A549 (cell line): Measurements from ENCODE around the gene PAIP1. TPM values are rescaled to one million over a fixed set of nuclear protein-coding genes. Genes with fewer than 3 reads are reported as not detected.
A peak's percentile ranks its signal among the peaks of the same experiment; 100 is the strongest.

Source experiments
- BCL3 ChIP-seq: fragments of >200 bp; sonication (Bioruptor Twin); formaldehyde crosslinking; IDR thresholded peaks from 3 replicates; pipeline ENCODE4 v1.6.1; 2016
- BHLHE40 ChIP-seq: IDR thresholded peaks from 2 replicates; pipeline ENCODE4 v1.6.1; 2012; ENCODE audit warnings: low read depth, low read length, inconsistent platforms
- CBX8 ChIP-seq: fragments of 200-600 bp; sonication (generic); IDR thresholded peaks from 2 replicates; pipeline ENCODE4 v1.6.1; 2016
- CEBPB ChIP-seq, 2 experiments: fragments of >200 bp in 1 of 2; sonication (Bioruptor Twin) in 1 of 2; formaldehyde crosslinking in 1 of 2; IDR thresholded peaks; 2 replicates each; pipeline ENCODE4 v1.6.1; 2012 to 2016
- CTCF ChIP-seq: fragments of >200 bp; sonication (Bioruptor Twin); formaldehyde crosslinking; IDR thresholded peaks from 3 replicates; pipeline ENCODE4 v1.5.1; 2016
- EHMT2 ChIP-seq: fragments of 200-600 bp; sonication (generic); IDR thresholded peaks from 2 replicates; pipeline ENCODE4 v1.6.1; 2016; ENCODE audit warnings: antibody characterized with exemption, low read depth, mild to moderate bottlenecking, moderate library complexity
- EP300 ChIP-seq, 2 experiments: fragments of >200 bp; sonication (Bioruptor Twin); formaldehyde crosslinking; IDR thresholded peaks; 2 replicates in 1 of 2; 3 replicates in 1 of 2; pipeline ENCODE4 v1.6.1; 2016 to 2017
- FOSB ChIP-seq: fragments of 250-450 bp; sonication (Bioruptor Pico); IDR thresholded peaks from 2 replicates; pipeline ENCODE4 v1.5.0; 2020; ENCODE audit warnings: mild to moderate bottlenecking, moderate library complexity
- FOSL2 ChIP-seq, 2 experiments: fragments of 450-650 bp in 1 of 2; fragments of >200 bp in 1 of 2; sonication (Bioruptor Twin) in 1 of 2; formaldehyde crosslinking; IDR thresholded peaks; 2 replicates each; pipeline versions ENCODE4 v1.5.0 to v1.6.1; 2016 to 2020; ENCODE audit warnings: mild to moderate bottlenecking in 1 of 2, moderate library complexity in 1 of 2
- FOXS1 ChIP-seq: fragments of 250-450 bp; sonication (Bioruptor Pico); IDR thresholded peaks from 2 replicates; pipeline ENCODE4 v1.5.0; 2020; ENCODE audit warnings: mild to moderate bottlenecking, moderate library complexity
- GATA3 ChIP-seq: IDR thresholded peaks from 2 replicates; pipeline ENCODE4 v1.6.1; 2012; ENCODE audit warnings: borderline replicate concordance
- HDAC2 ChIP-seq: fragments of 200-600 bp; sonication (generic); IDR thresholded peaks from 2 replicates; pipeline ENCODE4 v1.6.1; 2016
- HEYL ChIP-seq: fragments of 250-450 bp; sonication (Bioruptor Pico); IDR thresholded peaks from 2 replicates; pipeline ENCODE4 v1.8.0; 2021; ENCODE audit warnings: mild to moderate bottlenecking, moderate library complexity
- HOXA7 ChIP-seq: fragments of 250-450 bp; sonication (Bioruptor Pico); IDR thresholded peaks from 2 replicates; pipeline ENCODE4 v1.5.0; 2020; ENCODE audit warnings: mild to moderate bottlenecking, moderate library complexity
- KDM1A ChIP-seq: fragments of 200-600 bp; sonication (generic); IDR thresholded peaks from 2 replicates; pipeline ENCODE4 v1.6.1; 2016; ENCODE audit warnings: low read depth, mild to moderate bottlenecking
- KDM5A ChIP-seq: fragments of 200-600 bp; sonication (generic); IDR thresholded peaks from 2 replicates; pipeline ENCODE4 v1.6.1; 2016; ENCODE audit warnings: antibody characterized with exemption, mild to moderate bottlenecking
- MAFK ChIP-seq: fragments of 450-650 bp; IDR thresholded peaks from 2 replicates; pipeline ENCODE4 v1.6.1; 2014; ENCODE audit not compliant: partially characterized antibody
- NPAS2 ChIP-seq: fragments of 250-450 bp; sonication (Bioruptor Pico); IDR thresholded peaks from 2 replicates; pipeline ENCODE4 v1.8.0; 2022; ENCODE audit warnings: mild to moderate bottlenecking, moderate library complexity, borderline replicate concordance
- PBX3 ChIP-seq: IDR thresholded peaks from 2 replicates; pipeline ENCODE4 v1.6.1; 2012
- PHF8 ChIP-seq: fragments of 200-600 bp; sonication (generic); IDR thresholded peaks from 2 replicates; pipeline ENCODE4 v1.6.1; 2016; ENCODE audit warnings: low read depth, mild to moderate bottlenecking, antibody characterized with exemption, moderate library complexity, borderline replicate concordance
- POLR2AphosphoS2 ChIP-seq: conservative IDR thresholded peaks from 2 replicates; pipeline ENCODE4 v1.6.1; 2012; ENCODE audit warnings: low read length, improper control_type of control experiment, inconsistent platforms
- RARB ChIP-seq: fragments of 250-450 bp; sonication (Bioruptor Pico); IDR thresholded peaks from 2 replicates; pipeline ENCODE4 v1.8.0; 2021; ENCODE audit warnings: mild to moderate bottlenecking, moderate library complexity
- REST ChIP-seq: fragments of 200-600 bp; sonication (generic); IDR thresholded peaks from 2 replicates; pipeline ENCODE4 v1.6.1; 2016; ENCODE audit warnings: antibody characterized with exemption, mild to moderate bottlenecking, moderate library complexity
- RNF2 ChIP-seq: fragments of 200-600 bp; sonication (generic); IDR thresholded peaks from 2 replicates; pipeline ENCODE4 v1.6.1; 2016; ENCODE audit warnings: low read depth, mild to moderate bottlenecking, antibody characterized with exemption, moderate library complexity, borderline replicate concordance
- SMC3 ChIP-seq: fragments of >200 bp; sonication (Bioruptor Twin); formaldehyde crosslinking; IDR thresholded peaks from 3 replicates; pipeline ENCODE4 v1.6.1; 2018; ENCODE audit warnings: inconsistent platforms
- SREBF2 ChIP-seq: fragments of 450-650 bp; IDR thresholded peaks from 2 replicates; pipeline ENCODE4 v1.6.1; 2014; ENCODE audit warnings: mild to moderate bottlenecking, moderate library complexity
- TFCP2L1 ChIP-seq: fragments of 250-450 bp; sonication (Bioruptor Pico); IDR thresholded peaks from 2 replicates; pipeline ENCODE4 v1.5.0; 2021; ENCODE audit warnings: mild to moderate bottlenecking
- ZC3H11A ChIP-seq: fragments of 450-650 bp; IDR thresholded peaks from 2 replicates; pipeline ENCODE4 v1.6.1; 2014; ENCODE audit warnings: antibody characterized with exemption, mild to moderate bottlenecking
- ZFP36 ChIP-seq: fragments of 450-650 bp; IDR thresholded peaks from 2 replicates; pipeline ENCODE4 v1.6.1; 2014; ENCODE audit warnings: borderline replicate concordance; ENCODE audit not compliant: partially characterized antibody
- ZSCAN20 ChIP-seq: fragments of 250-450 bp; sonication (Bioruptor Pico); IDR thresholded peaks from 2 replicates; pipeline ENCODE4 v1.8.0; 2022; ENCODE audit warnings: mild to moderate bottlenecking, moderate library complexity
- polyA plus RNA-seq, 4 experiments: library from polyadenylated mRNA; depleted of rRNA in 3 of 4; stranded (reverse); fragments of >200 nt; fragmentation: RNase III in 1 of 4; extraction: RNeasy Plus Mini Kit Qiagen cat#74134 plus additional on column Dnase treatment in 1 of 4; gene quantifications; 2 replicates in 3 of 4; 3 replicates in 1 of 4; pipeline ENCODE4 v1.2.3, GENCODE V29; 2011 to 2017
- TF ChIP-seq, protein P1 (sequence below): IDR thresholded peaks from 2 replicates; pipeline ENCODE4 v1.6.1; 2012
- TF ChIP-seq, protein P2 (sequence below): fragments of 450-650 bp; IDR thresholded peaks from 2 replicates; pipeline ENCODE4 v1.6.1; 2014; ENCODE audit warnings: antibody characterized with exemption
- TF ChIP-seq, protein P3 (sequence below): fragments of 150-350 bp; IDR thresholded peaks from 2 replicates; pipeline ENCODE4 v1.6.1; 2014; ENCODE audit warnings: low read depth, mild to moderate bottlenecking, low read length

Gene PAIP1
- polyA plus RNA-seq, 2 of the 4 experiments (the other 2 are of a cell fraction), result 89.6 to 188 TPM

- TF ChIP-seq CTCF (no peak), HEYL (CRISPR knock-in tag) (no peak), PHF8 (peak; percentile 87), GATA3 (no peak), FOSB (CRISPR knock-in tag) (no peak), BHLHE40 (no peak), ZSCAN20 (CRISPR knock-in tag) (no peak), CBX8 (no peak), EHMT2 (no peak), ZFP36 (no peak), FOXS1 (CRISPR knock-in tag) (no peak), EP300 (IDR thresholded peaks at IDR 0.05) (peak in 1 of 2 experiments; percentile 16; a peak in 1 of 5 replicates), RARB (CRISPR knock-in tag) (no peak), REST (no peak), SMC3 (no peak), BCL3 (peak; percentile 93; the same call in 2 of the 3 replicates), TFCP2L1 (CRISPR knock-in tag) (no peak), NPAS2 (CRISPR knock-in tag) (no peak), PBX3 (no peak), HDAC2 (no peak), HOXA7 (CRISPR knock-in tag) (no peak), KDM5A (no peak), RNF2 (no peak), ZC3H11A (no peak), MAFK (no peak), FOSL2 (IDR thresholded peaks at IDR 0.05) (no peak), FOSL2 (CRISPR knock-in tag; IDR thresholded peaks at IDR 0.05) (no peak), POLR2AphosphoS2 (no peak), SREBF2 (no peak), CEBPB (IDR thresholded peaks at IDR 0.05) (peak; percentile 72 to 74; a peak in 3 of 4 replicates), KDM1A (no peak)
- TF ChIP-seq, protein P1, sequence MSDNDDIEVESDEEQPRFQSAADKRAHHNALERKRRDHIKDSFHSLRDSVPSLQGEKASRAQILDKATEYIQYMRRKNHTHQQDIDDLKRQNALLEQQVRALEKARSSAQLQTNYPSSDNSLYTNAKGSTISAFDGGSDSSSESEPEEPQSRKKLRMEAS, result peak; percentile 81; the same call in 1 of the 2 replicates
- TF ChIP-seq, protein P2, sequence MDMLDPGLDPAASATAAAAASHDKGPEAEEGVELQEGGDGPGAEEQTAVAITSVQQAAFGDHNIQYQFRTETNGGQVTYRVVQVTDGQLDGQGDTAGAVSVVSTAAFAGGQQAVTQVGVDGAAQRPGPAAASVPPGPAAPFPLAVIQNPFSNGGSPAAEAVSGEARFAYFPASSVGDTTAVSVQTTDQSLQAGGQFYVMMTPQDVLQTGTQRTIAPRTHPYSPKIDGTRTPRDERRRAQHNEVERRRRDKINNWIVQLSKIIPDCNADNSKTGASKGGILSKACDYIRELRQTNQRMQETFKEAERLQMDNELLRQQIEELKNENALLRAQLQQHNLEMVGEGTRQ, result no peak
- TF ChIP-seq, protein P3, sequence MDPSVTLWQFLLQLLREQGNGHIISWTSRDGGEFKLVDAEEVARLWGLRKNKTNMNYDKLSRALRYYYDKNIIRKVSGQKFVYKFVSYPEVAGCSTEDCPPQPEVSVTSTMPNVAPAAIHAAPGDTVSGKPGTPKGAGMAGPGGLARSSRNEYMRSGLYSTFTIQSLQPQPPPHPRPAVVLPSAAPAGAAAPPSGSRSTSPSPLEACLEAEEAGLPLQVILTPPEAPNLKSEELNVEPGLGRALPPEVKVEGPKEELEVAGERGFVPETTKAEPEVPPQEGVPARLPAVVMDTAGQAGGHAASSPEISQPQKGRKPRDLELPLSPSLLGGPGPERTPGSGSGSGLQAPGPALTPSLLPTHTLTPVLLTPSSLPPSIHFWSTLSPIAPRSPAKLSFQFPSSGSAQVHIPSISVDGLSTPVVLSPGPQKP, result no peak
Measured at GRCh38 chr5:43483298-43484105, 73.4 kb downstream of the PAIP1 start, which contains the start of gene TMEM267 (continued).
